H1 (cell line): ENCODE results near the gene SRGAP3. TPM values are rescaled to one million over a fixed set of nuclear protein-coding genes. Genes with fewer than 3 reads are reported as not detected.

Source experiments
- CTCF ChIA-PET: fragments of 300-600 bp; sonication (Branson Sonifier 250); formaldehyde crosslinking; loops from one replicate; lab custom pipeline; 2021; ENCODE audit not compliant: partially characterized antibody; lab: Charles Lee
- POLR2A ChIA-PET: fragments of 300-600 bp; sonication (Branson Sonifier 250); formaldehyde crosslinking; loops from one replicate; lab custom pipeline; 2021; ENCODE audit warnings: inconsistent platforms; ENCODE audit not compliant: partially characterized antibody; lab: Charles Lee
- DNase-seq, 2 experiments: peaks; one replicate each; pipeline versions ENCODE4 v3.0.0 to v3.0.0-alpha.2; 2010 to 2022; ENCODE audit warnings: low spot score in 2 of 2, low read depth in 1 of 2, mixed read lengths in 1 of 2
- FAIRE-seq: peaks from 2 replicates; lab custom pipeline; 2011; peaks lifted over from hg19 to GRCh38; lab: Jason Lieb, UNC
- H2AFZ ChIP-seq: 2 replicates; pipeline ENCODE4 v1.8.1; 2012; ENCODE audit warnings: low read length, inconsistent platforms
- H2AK5ac ChIP-seq: 2 replicates; pipeline ENCODE4 v1.6.1; 2013; ENCODE audit warnings: low read depth, low read length
- H2BK120ac ChIP-seq: replicated peaks from 2 replicates; pipeline ENCODE3; 2013; ENCODE audit warnings: low read depth, low read length, inconsistent platforms
- H2BK12ac ChIP-seq: 2 replicates; pipeline ENCODE4 v1.6.1; 2013; ENCODE audit warnings: low read depth, low read length
- H2BK15ac ChIP-seq: 2 replicates; pipeline ENCODE4 v1.6.1; 2013; ENCODE audit warnings: low read length
- H2BK20ac ChIP-seq: 2 replicates; pipeline ENCODE4 v1.6.1; 2013; ENCODE audit warnings: low read length
- H2BK5ac ChIP-seq: 2 replicates; pipeline ENCODE4 v1.6.1; 2013; ENCODE audit warnings: low read depth, low read length
- H3K14ac ChIP-seq: 2 replicates; pipeline ENCODE4 v1.6.1; 2013; ENCODE audit warnings: inconsistent platforms; ENCODE audit not compliant: insufficient read length
- H3K18ac ChIP-seq: 2 replicates; pipeline ENCODE4 v1.6.1; 2013; ENCODE audit warnings: low read length; ENCODE audit errors: extremely low read depth
- H3K23ac ChIP-seq: 2 replicates; pipeline ENCODE4 v1.6.1; 2013; ENCODE audit warnings: inconsistent platforms; ENCODE audit not compliant: insufficient read length
- H3K23me2 ChIP-seq: 2 replicates; pipeline ENCODE4 v1.6.1; 2013; ENCODE audit warnings: low read depth, low read length
- H3K27ac ChIP-seq: 2 replicates; pipeline ENCODE4 v1.6.1; 2011; ENCODE audit warnings: low read depth, low read length, inconsistent platforms
- H3K27me3 ChIP-seq, 4 experiments: replicated peaks in 1 of 4; 1 replicate in 1 of 4; 2 replicates in 3 of 4; pipeline versions ENCODE4 v1.6.1 to v1.8.1; 2011 to 2013; ENCODE audit warnings: low read length in 3 of 4, mild to moderate bottlenecking in 3 of 4, inconsistent platforms in 2 of 4, mixed read lengths in 2 of 4, moderate library complexity in 1 of 4; ENCODE audit not compliant: control insufficient read depth in 3 of 4, insufficient read depth in 3 of 4; ENCODE audit errors: extremely low read depth in 1 of 4
- H3K36me3 ChIP-seq, 4 experiments: 2 replicates each; pipeline versions ENCODE4 v1.6.1 to v1.8.1; 2011 to 2013; ENCODE audit warnings: mild to moderate bottlenecking in 4 of 4, low read length in 3 of 4, moderate library complexity in 2 of 4, control low read depth in 1 of 4, inconsistent platforms in 1 of 4; ENCODE audit not compliant: insufficient read depth in 4 of 4, control insufficient read depth in 2 of 4
- H3K4ac ChIP-seq: replicated peaks from 2 replicates; pipeline ENCODE3; 2013; ENCODE audit warnings: low read length, low read depth, mixed read lengths, inconsistent platforms; ENCODE audit not compliant: insufficient read length
- H3K4me1 ChIP-seq, 4 experiments: replicated peaks in 1 of 4; 1 replicate in 1 of 4; 2 replicates in 3 of 4; pipeline versions ENCODE4 v1.6.1 to v1.8.1; 2011 to 2013; ENCODE audit warnings: low read length in 3 of 4, inconsistent platforms in 2 of 4, mixed read lengths in 1 of 4; ENCODE audit not compliant: insufficient read depth in 4 of 4, control insufficient read depth in 3 of 4
- H3K4me2 ChIP-seq, 2 experiments: 2 replicates each; pipeline versions ENCODE4 v1.6.1 to v1.8.1; 2011 to 2013; ENCODE audit warnings: low read depth in 2 of 2, low read length in 2 of 2, control low read depth in 1 of 2, inconsistent platforms in 1 of 2, mild to moderate bottlenecking in 1 of 2; ENCODE audit not compliant: insufficient read depth in 1 of 2
- H3K4me3 ChIP-seq, 4 experiments: fragments of 200-600, 300-600 bp in 1 of 4; sonication (generic), shearing (Covaris generic), sonication (Bioruptor Twin) in 1 of 4; 2 replicates each; pipeline versions ENCODE4 v1.5.1 to v1.8.1; 2011 to 2016; ENCODE audit warnings: low read length in 4 of 4, low read depth in 3 of 4, control low read depth in 2 of 4, inconsistent platforms in 2 of 4, mild to moderate bottlenecking in 2 of 4, mixed read lengths in 1 of 4, moderate library complexity in 1 of 4; ENCODE audit not compliant: insufficient read depth in 2 of 4; ENCODE audit errors: extremely low read depth in 1 of 4
- H3K56ac ChIP-seq: replicated peaks from 2 replicates; pipeline ENCODE3; 2013; ENCODE audit warnings: low read depth, mild to moderate bottlenecking, mixed read lengths, low read length, inconsistent platforms; ENCODE audit not compliant: insufficient read length
- H3K79me1 ChIP-seq: 2 replicates; pipeline ENCODE4 v1.6.1; 2013; ENCODE audit warnings: low read depth, low read length, control low read depth
- H3K79me2 ChIP-seq, 2 experiments: 2 replicates each; pipeline versions ENCODE4 v1.6.1 to v1.8.1; 2012 to 2013; ENCODE audit warnings: low read length in 2 of 2, mild to moderate bottlenecking in 2 of 2, inconsistent platforms in 1 of 2; ENCODE audit not compliant: insufficient read depth in 2 of 2, control insufficient read depth in 1 of 2
- H3K9ac ChIP-seq, 4 experiments: replicated peaks in 1 of 4; 1 replicate in 1 of 4; 2 replicates in 3 of 4; pipeline versions ENCODE4 v1.6.1 to v1.8.1; 2011 to 2013; ENCODE audit warnings: low read depth in 3 of 4, low read length in 3 of 4, control low read depth in 2 of 4, mild to moderate bottlenecking in 2 of 4, moderate library complexity in 2 of 4, inconsistent platforms in 1 of 4; ENCODE audit errors: extremely low read depth in 1 of 4
- H3K9me3 ChIP-seq, 2 experiments: 2 replicates each; pipeline versions ENCODE4 v1.6.1 to v1.8.1; 2012 to 2013; ENCODE audit warnings: mild to moderate bottlenecking in 2 of 2, moderate library complexity in 2 of 2, control low read depth in 1 of 2, inconsistent platforms in 1 of 2, low read depth in 1 of 2, low read length in 1 of 2, mixed read lengths in 1 of 2; ENCODE audit not compliant: insufficient read depth in 2 of 2
- H4K20me1 ChIP-seq, 2 experiments: replicated peaks in 1 of 2; 2 replicates each; pipeline versions ENCODE3 to v1.8.1; 2011 to 2013; ENCODE audit warnings: inconsistent platforms in 2 of 2, low read length in 2 of 2, mild to moderate bottlenecking in 1 of 2; ENCODE audit not compliant: insufficient read depth in 2 of 2, control insufficient read depth in 1 of 2
- H4K5ac ChIP-seq: 2 replicates; pipeline ENCODE4 v1.6.1; 2013; ENCODE audit warnings: low read length, low read depth, mixed read lengths, inconsistent platforms; ENCODE audit not compliant: insufficient read length
- H4K8ac ChIP-seq: 2 replicates; pipeline ENCODE4 v1.8.0; 2013; ENCODE audit warnings: mild to moderate bottlenecking, moderate library complexity, low read length, inconsistent platforms; ENCODE audit not compliant: insufficient read depth; ENCODE audit errors: extremely low read depth
- H4K91ac ChIP-seq: replicated peaks from 2 replicates; pipeline ENCODE3; 2013; ENCODE audit warnings: low read length, mixed read lengths, inconsistent platforms; ENCODE audit not compliant: insufficient read length
- CREB1 ChIP-seq: IDR thresholded peaks from 2 replicates; pipeline ENCODE4 v1.6.1; 2012; ENCODE audit warnings: inconsistent platforms
- SUZ12 ChIP-seq: fragments of 200-600 bp; sonication (generic); IDR thresholded peaks from 2 replicates; pipeline ENCODE4 v1.6.1; 2012; ENCODE audit warnings: mild to moderate bottlenecking, inconsistent platforms, low read length, moderate library complexity, mixed read lengths
- USF2 ChIP-seq: IDR thresholded peaks from 2 replicates; pipeline ENCODE4 v1.6.1; 2011; ENCODE audit warnings: low read length, improper control_type of control experiment
- WGBS, 2 experiments: shearing (Covaris generic) in 1 of 2; methylation state at CpG; one replicate each; pipeline versions ENCODE4 v1.1.6 to v1.1.7; 2013 to 2015; ENCODE audit warnings: low lambda C conversion rate in 2 of 2, mixed read lengths in 2 of 2, inconsistent platforms in 1 of 2, low coverage in 1 of 2, missing lambda C conversion rate in 1 of 2; ENCODE audit not compliant: insufficient replicate concordance in 2 of 2, insufficient coverage in 1 of 2, insufficient read length in 1 of 2; ENCODE audit errors: extremely low coverage in 1 of 2, missing lambda C conversion rate in 1 of 2; 5-methylcytosine and 5-hydroxymethylcytosine counted together
- polyA plus RNA-seq, 7 experiments: library from polyadenylated mRNA; depleted of rRNA in 3 of 7; stranded (reverse) in 5 of 7; unstranded in 2 of 7; fragments of >200 nt in 5 of 7; fragments of 200-250 nt in 2 of 7; gene quantifications; 1 replicate in 5 of 7; 2 replicates in 1 of 7; 4 replicates in 1 of 7; pipeline versions ENCODE4 v1.2.1 to v1.2.3, GENCODE V29; 2011 to 2013; ENCODE audit warnings: missing spikeins in 2 of 7, mixed read lengths in 2 of 7
- total RNA-seq: library from RNA; stranded (reverse); fragmentation: NEBNext Ultra II Directional; extraction: Animal tissue kit (Norgen Biotek cat#: 25700); gene quantifications from 2 replicates; pipeline ENCODE4 v1.2.1, GENCODE V29; 2021

Gene SRGAP3
- total and polyA plus RNA-seq, 2 of the 8 experiments (the other 6 are each of a cell fraction or from before 2014, with no cell fraction given) = 5.8 to 11.4 TPM

DNA sequence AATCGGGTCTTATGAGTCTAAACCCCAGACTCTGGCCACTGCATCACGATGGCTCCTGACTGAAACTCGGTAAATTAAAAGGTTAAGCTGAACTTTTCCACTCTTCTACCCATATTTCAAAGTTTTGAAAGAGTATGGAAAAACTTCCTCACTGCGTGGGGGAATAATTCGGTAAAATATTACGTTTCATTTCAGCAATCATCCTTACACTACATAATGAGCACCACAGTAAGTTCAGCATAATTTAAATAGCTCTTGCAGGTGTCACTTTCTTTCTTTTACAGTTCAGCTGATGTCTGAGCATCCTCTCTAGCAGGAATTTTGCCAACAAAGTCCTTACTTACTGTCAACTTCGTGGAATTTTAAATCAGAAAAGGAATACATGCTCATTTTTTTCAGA, 17.5 kb downstream of the SRGAP3 start:
- Histone ChIP-seq H4K5ac (no peak overlapping the region), H2AK5ac (no peak overlapping the region), H3K23ac (no peak overlapping the region), H4K20me1 (no peaks in the 10 kb centered on the region), H3K18ac (no peak overlapping the region), H3K27ac (no peak overlapping the region), H3K9me3 (no peaks in the 10 kb centered on the region), H3K14ac (no peak overlapping the region), H3K4me2 (no peak overlapping the region), H2BK20ac (no peak overlapping the region), H3K79me1 (no peaks in the 10 kb centered on the region), H3K27me3 (no peaks in the 10 kb centered on the region), H2AFZ (no peak overlapping the region), H3K36me3 (no peaks in the 10 kb centered on the region), H2BK12ac (no peak overlapping the region), H3K56ac (no peak overlapping the region), H2BK5ac (no peak overlapping the region), H4K91ac (no peak overlapping the region), H3K4ac (no peak overlapping the region), H2BK15ac (no peak overlapping the region), H3K9ac (no peak overlapping the region), H2BK120ac (no peak overlapping the region), H3K4me1 (peaks cover 2 to 15% (median 7%) of the 10 kb centered on the region in 4 experiments; a peak in 3 of 7 replicates), H4K8ac (no peak overlapping the region), H3K23me2 (no peaks in the 10 kb centered on the region), H3K4me3 (no peak overlapping the region), H3K79me2 (no peaks in the 10 kb centered on the region)
- ChIA-PET POLR2A (interaction anchor here (1.4 kb wide), 1 partner anchor 10 kb away, joined by 3 read pairs; no protein-coding TSS in a partner anchor), CTCF (interaction anchor here (1.7 to 4.8 kb wide), 2 partner anchors 17 to 65 kb away, joined by 3 to 24 read pairs; partner anchors contain the start of gene SRGAP3)
- no peak for FAIRE-seq
- 89% methylated on average over 7 of the region's 7 CpGs; no CpG with 5 or more reads in 1 of the 2 experiments for WGBS, 2 experiments
- TF ChIP-seq CREB1 (no peak), SUZ12 (no peak), USF2 (no peak)
- no peak for DNase-seq
